ENCODE measurements around the gene GALNT16. TPM values are rescaled to one million over a fixed set of nuclear protein-coding genes. Genes with fewer than 3 reads are reported as not detected.
"Not testable (repeated sequence)": the region's sequence is repeated elsewhere in the genome, so short reads cannot be mapped to it uniquely, and the experiment has no call there.

The GALNT16 gene
- total and polyA plus RNA-seq, 2 donors (not counting 1 experiment from before 2014, with no cell fraction given): 0.09 to 3.4 TPM

- H3K4me3 ChIP-seq (ENCODE audit: control extremely low read depth in 1 of 5, extremely low read depth in 1 of 5, insufficient read depth in 1 of 5, low read depth in 2 of 5, low read length in 4 of 5): no peak overlapping the region
- no peak overlapping the region for H3K4me2 ChIP-seq (replicated peaks; ENCODE audit: low read depth, low read length, poor library complexity, severe bottlenecking)
- 69% methylated on average over 2 of the region's 2 CpGs for WGBS (ENCODE audit: insufficient coverage)
- Mint-ChIP-seq H3K27me3 (peaks cover 25% of the 10 kb centered on the region), H3K4me1 (no peaks in the 10 kb centered on the region), H3K4me3 (no peak overlapping the region), H3K9me3 (ENCODE audit: insufficient read depth) (no peaks in the 10 kb centered on the region), H3K27ac (no peak overlapping the region)
- ChIA-PET CTCF (no interaction called here), POLR2A (no interaction called here)
- H3K27me3 ChIP-seq (replicated peaks in 1 of 4; ENCODE audit: control extremely low read depth in 1 of 4, control insufficient read depth in 3 of 4, insufficient read depth in 4 of 4, low read length in 3 of 4): peaks cover 0 to 4% (median 1%) of the 10 kb centered on the region in 4 experiments
- H3K4me1 ChIP-seq (ENCODE audit: control insufficient read depth in 2 of 2, insufficient read depth in 2 of 2, low read length in 2 of 2): no peaks in the 10 kb centered on the region
- no peak overlapping the region for H2AFZ ChIP-seq (ENCODE audit: insufficient read depth, low read depth, low read length, poor library complexity, severe bottlenecking)
- no peak for DNase-seq
- no peak overlapping the region for H3K27ac ChIP-seq (ENCODE audit: low read length in 2 of 2)
- H3K9ac ChIP-seq (ENCODE audit: low read length): no peak overlapping the region
- H3K36me3 ChIP-seq (replicated peaks in 1 of 2; ENCODE audit: control extremely low read depth in 1 of 2, control insufficient read depth in 1 of 2, extremely low read depth in 1 of 2, insufficient read depth in 2 of 2, low read length in 1 of 2): no peaks in the 10 kb centered on the region
- ATAC-seq (ENCODE audit: low read depth): no peak
- H4K20me1 ChIP-seq (ENCODE audit: control insufficient read depth, insufficient read depth, low read length, poor library complexity, severe bottlenecking): no peaks in the 10 kb centered on the region
- H3K9me3 ChIP-seq (ENCODE audit: control extremely low read depth in 1 of 3, control insufficient read depth in 2 of 3, insufficient read depth in 1 of 3, low read length in 2 of 3): no peaks in the 10 kb centered on the region
- no peaks in the 10 kb centered on the region for H3K79me2 ChIP-seq (ENCODE audit: control insufficient read depth, insufficient read depth, low read length)
- no peak for TF ChIP-seq EZH2 (IDR thresholded peaks at IDR 0.05; ENCODE audit: borderline replicate concordance, insufficient read depth, low read depth, low read length, poor library complexity, severe bottlenecking)
- no peak for TF ChIP-seq CTCF (IDR thresholded peaks at IDR 0.05)
- intact Hi-C loops (cut with micrococcal nuclease): no loop called here
These were observed 14.4 kb downstream of the GALNT16 start for GRCh38 chr14:69274321-69274720.

- no peaks in the 10 kb centered on the region for H3K4me1 Mint-ChIP-seq
- no CpG with 5 or more reads among the region's 2 CpGs for WGBS (ENCODE audit: insufficient coverage)
- Histone ChIP-seq H2AFZ (ENCODE audit: insufficient read depth, low read depth, low read length, poor library complexity, severe bottlenecking) (no peak overlapping the region), H3K4me2 (replicated peaks; ENCODE audit: low read depth, low read length, poor library complexity, severe bottlenecking) (no peak overlapping the region), H3K79me2 (ENCODE audit: control insufficient read depth, insufficient read depth, low read length) (no peaks in the 10 kb centered on the region), H3K9me3 (ENCODE audit: control extremely low read depth in 1 of 3, control insufficient read depth in 2 of 3, insufficient read depth in 1 of 3, low read length in 2 of 3) (no peaks in the 10 kb centered on the region), H3K9ac (ENCODE audit: low read length) (no peak overlapping the region), H3K4me1 (ENCODE audit: control insufficient read depth in 2 of 2, insufficient read depth in 2 of 2, low read length in 2 of 2) (no peaks in the 10 kb centered on the region), H3K4me3 (ENCODE audit: control extremely low read depth in 1 of 5, extremely low read depth in 1 of 5, insufficient read depth in 1 of 5, low read depth in 2 of 5, low read length in 4 of 5) (no peak overlapping the region), H3K27me3 (replicated peaks in 1 of 4; ENCODE audit: control extremely low read depth in 1 of 4, control insufficient read depth in 3 of 4, insufficient read depth in 4 of 4, low read length in 3 of 4) (peaks cover 0 to 4% (median 1%) of the 10 kb centered on the region in 4 experiments), H3K36me3 (replicated peaks in 1 of 2; ENCODE audit: control extremely low read depth in 1 of 2, control insufficient read depth in 1 of 2, extremely low read depth in 1 of 2, insufficient read depth in 2 of 2, low read length in 1 of 2) (no peaks in the 10 kb centered on the region), H4K20me1 (ENCODE audit: control insufficient read depth, insufficient read depth, low read length, poor library complexity, severe bottlenecking) (no peaks in the 10 kb centered on the region), H3K27ac (ENCODE audit: low read length in 2 of 2) (no peak overlapping the region)
- H3K27ac Mint-ChIP-seq: no peak overlapping the region
- POLR2A ChIA-PET: no interaction called here
- CTCF ChIA-PET: no interaction called here
- TF ChIP-seq EZH2 (IDR thresholded peaks at IDR 0.05; ENCODE audit: borderline replicate concordance, insufficient read depth, low read depth, low read length, poor library complexity, severe bottlenecking) (no peak), CTCF (IDR thresholded peaks at IDR 0.05) (no peak)
- no peak for ATAC-seq (ENCODE audit: low read depth)
- DNase-seq: no peak
- H3K9me3 Mint-ChIP-seq (ENCODE audit: insufficient read depth): no peaks in the 10 kb centered on the region
- H3K4me3 Mint-ChIP-seq: no peak overlapping the region
- peaks cover 30% of the 10 kb centered on the region for H3K27me3 Mint-ChIP-seq
- intact Hi-C loops (cut with micrococcal nuclease): no loop called here
These were observed 15.4 kb downstream of the GALNT16 start for GRCh38 chr14:69275331-69275730.

GRCh38 chr14:69277356-69277755, 17.4 kb downstream of the GALNT16 start:
- H3K27ac Mint-ChIP-seq; H3K4me2 ChIP-seq (replicated peaks; ENCODE audit: low read depth, low read length, poor library complexity, severe bottlenecking); H3K9ac ChIP-seq (ENCODE audit: low read length); H2AFZ ChIP-seq (ENCODE audit: insufficient read depth, low read depth, low read length, poor library complexity, severe bottlenecking); DNase-seq; H3K27ac ChIP-seq (ENCODE audit: low read length in 2 of 2); H3K4me1 Mint-ChIP-seq; H3K79me2 ChIP-seq (ENCODE audit: control insufficient read depth, insufficient read depth, low read length); H3K9me3 ChIP-seq (ENCODE audit: control extremely low read depth in 1 of 3, control insufficient read depth in 2 of 3, insufficient read depth in 1 of 3, low read length in 2 of 3); H3K4me1 ChIP-seq (ENCODE audit: control insufficient read depth in 2 of 2, insufficient read depth in 2 of 2, low read length in 2 of 2); H3K4me3 Mint-ChIP-seq; intact Hi-C loops (cut with micrococcal nuclease); H3K4me3 ChIP-seq (ENCODE audit: control extremely low read depth in 1 of 5, extremely low read depth in 1 of 5, insufficient read depth in 1 of 5, low read depth in 2 of 5, low read length in 4 of 5); H3K27me3 ChIP-seq (replicated peaks in 1 of 4; ENCODE audit: control extremely low read depth in 1 of 4, control insufficient read depth in 3 of 4, insufficient read depth in 4 of 4, low read length in 3 of 4); CTCF ChIA-PET; ATAC-seq (ENCODE audit: low read depth); POLR2A ChIA-PET; H3K9me3 Mint-ChIP-seq (ENCODE audit: insufficient read depth); H3K36me3 ChIP-seq (replicated peaks in 1 of 2; ENCODE audit: control extremely low read depth in 1 of 2, control insufficient read depth in 1 of 2, extremely low read depth in 1 of 2, insufficient read depth in 2 of 2, low read length in 1 of 2); H4K20me1 ChIP-seq (ENCODE audit: control insufficient read depth, insufficient read depth, low read length, poor library complexity, severe bottlenecking): not testable (repeated sequence)
- WGBS (ENCODE audit: insufficient coverage): no CpG with 5 or more reads among the region's 3 CpGs
- peaks cover 27% of the 10 kb centered on the region for H3K27me3 Mint-ChIP-seq
